Activated CD8-positive, alpha-beta T cell treated with anti-CD3 and anti-CD28 coated beads for 36 hours (primary cell): ENCODE data around the gene IKBKG. TPM values are rescaled to one million over a fixed set of nuclear protein-coding genes. Genes with fewer than 3 reads are reported as not detected.

Experiments used
- ATAC-seq: fragments of 200-7000 bp; cut with Tn5 transposase; one replicate; pipeline ENCODE4 v1.10.0; 2021; ENCODE audit warnings: mild to moderate bottlenecking, moderate library complexity
- CTCF ChIA-PET: fragments of 350-600 bp; sonication (Branson Sonifier 250); formaldehyde crosslinking; loops from one replicate; lab custom pipeline; 2021; ENCODE audit warnings: antibody characterized with exemption; lab: Charles Lee
- POLR2A ChIA-PET: fragments of 350-600 bp; sonication (Branson Sonifier 250); formaldehyde crosslinking; loops from one replicate; lab custom pipeline; 2021; ENCODE audit warnings: antibody characterized with exemption; lab: Charles Lee
- DNase-seq: peaks from one replicate; pipeline ENCODE4 v3.0.0-alpha.2; 2020
- H3K27ac Mint-ChIP-seq: one replicate; pipeline ENCODE4 v1.8.0; 2021; ENCODE audit warnings: mild to moderate bottlenecking, mixed read lengths
- H3K27me3 Mint-ChIP-seq: one replicate; pipeline ENCODE4 v1.8.0; 2021; ENCODE audit warnings: mixed read lengths
- H3K36me3 Mint-ChIP-seq: one replicate; pipeline ENCODE4 v1.8.0; 2021; ENCODE audit warnings: low read depth, mixed read lengths
- H3K4me1 Mint-ChIP-seq: one replicate; pipeline ENCODE4 v1.8.0; 2021; ENCODE audit warnings: low read depth, mixed read lengths
- H3K4me3 Mint-ChIP-seq: one replicate; pipeline ENCODE4 v1.8.0; 2021; ENCODE audit warnings: mild to moderate bottlenecking, moderate library complexity, mixed read lengths
- H3K9me3 Mint-ChIP-seq: one replicate; pipeline ENCODE4 v1.8.0; 2021; ENCODE audit warnings: mixed read lengths
- CTCF ChIP-seq: fragments of 200-600 bp; IDR thresholded peaks from one replicate; pipeline ENCODE4 v1.8.0; 2022; ENCODE audit warnings: antibody characterized with exemption, mild to moderate bottlenecking
- intact Hi-C: fragments of 100-400 bp; cut with micrococcal nuclease; formaldehyde crosslinking; loops from one replicate; pipeline ENCODE4 v1.10.0; 2022
- total RNA-seq, 2 experiments: library from RNA; stranded (reverse); gene quantifications; one replicate each; pipeline ENCODE4 v1.2.3, GENCODE V29; 2021

The IKBKG gene
- total RNA-seq, 2 experiments from 2014 or later = 34.4 to 40.6 TPM

DNA sequence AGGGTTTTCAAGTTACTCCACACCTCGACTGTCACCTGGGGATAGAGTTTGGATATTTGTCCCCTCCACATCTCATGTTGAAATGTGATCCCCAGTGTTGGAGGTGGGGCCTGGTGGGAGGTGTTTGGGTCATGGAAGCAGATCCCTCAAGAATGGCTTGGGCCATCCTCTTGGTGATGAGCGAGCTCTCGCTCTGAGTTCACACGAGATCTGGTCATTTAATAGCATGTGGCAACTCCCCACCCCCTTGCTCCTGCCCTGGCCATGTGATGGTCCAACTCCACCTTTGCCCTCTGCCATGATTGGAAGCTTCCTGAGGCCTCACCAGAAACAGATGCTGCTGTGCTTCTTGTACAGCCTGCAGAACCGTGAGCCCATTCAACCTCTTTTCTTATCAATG is 45.8 kb downstream of the IKBKG start:
- Mint-ChIP-seq H3K36me3 (no peaks in the 10 kb centered on the region), H3K4me3 (no peak overlapping the region), H3K27me3 (no peaks in the 10 kb centered on the region), H3K9me3 (no peaks in the 10 kb centered on the region), H3K27ac (no peak overlapping the region), H3K4me1 (no peaks in the 10 kb centered on the region)
- TF ChIP-seq CTCF = no peak
- ChIA-PET POLR2A (no interaction called here), CTCF (no interaction called here)
- DNase-seq (no peak), ATAC-seq (no peak)
- intact Hi-C loops = no loop called here

DNA sequence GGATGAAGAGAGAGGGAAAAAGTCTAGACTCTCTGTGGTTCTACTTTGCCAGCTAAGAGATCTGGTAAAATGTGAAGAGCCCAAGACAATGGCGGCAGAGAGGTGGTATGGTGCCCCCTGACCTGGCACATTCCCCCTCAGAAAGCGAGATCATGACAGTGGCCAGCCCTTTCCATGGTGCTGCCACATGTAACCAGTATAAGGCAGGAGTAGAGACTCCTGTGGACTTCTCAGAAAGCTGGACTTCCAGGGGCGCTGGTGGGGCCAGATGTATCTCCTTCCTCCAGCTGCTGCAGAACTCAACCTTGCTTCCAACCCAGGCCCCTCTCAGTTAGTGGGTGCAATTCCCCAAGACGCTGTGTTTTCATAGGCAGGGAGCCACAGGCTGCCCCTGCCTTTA is 47.1 kb downstream of the IKBKG start:
- ATAC-seq (no peak), DNase-seq (no peak)
- Mint-ChIP-seq H3K4me1 (no peaks in the 10 kb centered on the region), H3K4me3 (no peak overlapping the region), H3K27me3 (no peaks in the 10 kb centered on the region), H3K27ac (no peak overlapping the region), H3K9me3 (no peaks in the 10 kb centered on the region), H3K36me3 (no peaks in the 10 kb centered on the region)
- CTCF ChIA-PET = no interaction called here
- intact Hi-C loops = no loop called here
- POLR2A ChIA-PET = no interaction called here
- TF ChIP-seq CTCF = no peak

DNA sequence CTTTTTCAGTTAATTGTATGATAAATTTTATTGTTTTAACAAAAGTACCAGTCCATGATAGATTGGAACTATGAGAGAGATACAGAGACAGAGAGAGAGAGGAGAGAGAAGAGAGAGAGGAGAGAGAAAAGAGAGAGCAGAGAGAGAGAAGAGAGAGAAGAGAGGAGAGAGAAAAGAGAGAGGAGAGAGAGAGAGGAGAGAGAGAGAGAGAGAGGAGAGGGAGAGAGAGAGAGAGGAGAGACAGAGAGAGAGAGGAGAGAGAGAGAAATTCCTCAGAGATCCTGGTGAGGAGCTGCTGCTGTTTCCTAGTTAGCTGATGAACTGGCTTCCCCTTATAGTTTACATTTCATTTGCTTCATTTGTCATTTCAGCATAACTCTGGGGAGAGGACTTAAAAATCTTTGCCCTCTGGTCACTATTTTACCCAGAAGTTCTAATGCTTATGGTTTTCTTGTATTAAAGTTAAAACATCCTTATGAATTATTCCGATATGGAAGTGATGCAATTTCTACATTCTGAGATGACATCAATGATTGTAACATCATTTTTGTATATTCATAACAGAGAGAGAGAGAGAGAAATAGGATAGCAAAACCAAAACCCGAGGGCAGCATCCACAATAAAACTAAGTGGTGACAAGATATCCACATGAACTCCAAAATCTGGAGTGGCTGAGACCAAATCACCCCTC is 48.3 kb downstream of the IKBKG start:
- DNase-seq = no peak
- no peak for ATAC-seq
- Mint-ChIP-seq H3K27me3 (no peaks in the 10 kb centered on the region), H3K36me3 (no peaks in the 10 kb centered on the region), H3K9me3 (no peaks in the 10 kb centered on the region), H3K4me3 (no peak overlapping the region), H3K4me1 (peaks cover 11% of the 10 kb centered on the region), H3K27ac (no peak overlapping the region)
- TF ChIP-seq CTCF = no peak
- CTCF ChIA-PET = no interaction called here
- intact Hi-C loops = no loop called here
- POLR2A ChIA-PET = interaction anchor here (0.9 kb wide), 1 partner anchor 137 kb away, joined by 4 read pairs; no protein-coding TSS in a partner anchor

DNA sequence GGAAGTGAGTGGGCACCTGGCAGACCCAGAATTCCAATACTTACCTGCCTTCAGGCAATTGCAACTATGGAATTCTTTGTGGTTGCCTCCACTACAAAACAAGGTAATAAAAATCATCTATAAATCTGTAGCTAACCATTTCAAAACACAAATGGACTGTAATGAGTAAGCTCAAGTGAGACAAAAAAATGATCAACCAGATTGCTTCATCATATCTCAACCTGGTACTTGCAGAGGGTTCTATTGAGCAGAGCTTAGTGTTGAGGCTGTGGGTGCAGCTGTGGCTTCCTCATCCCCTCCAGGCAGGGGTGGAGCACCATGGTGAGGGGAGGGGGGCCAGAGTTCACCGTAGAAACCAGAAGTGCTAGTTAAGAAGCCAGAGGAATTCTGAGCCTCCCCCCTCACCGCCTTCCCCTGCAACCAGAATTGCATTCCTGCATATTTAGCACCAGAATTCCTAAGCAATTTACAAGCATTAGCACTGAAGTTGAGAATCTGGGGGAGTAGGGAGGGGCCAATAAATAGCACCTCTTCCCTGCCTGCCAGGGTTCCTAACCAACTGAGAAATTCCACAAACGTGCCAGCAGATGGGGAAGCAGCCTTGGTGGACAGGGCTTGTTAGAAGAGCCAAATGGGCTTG is 49.0 kb downstream of the IKBKG start:
- intact Hi-C loops = no loop called here
- H3K27ac Mint-ChIP-seq = no peak overlapping the region
- POLR2A ChIA-PET = interaction anchor here (0.9 kb wide), 1 partner anchor 136 kb away, joined by 4 read pairs; no protein-coding TSS in a partner anchor

More for the DNA sequence above, 49.0 kb downstream of the IKBKG start:
- DNase-seq (no peak), ATAC-seq (no peak)
- H3K9me3 Mint-ChIP-seq = no peaks in the 10 kb centered on the region
- H3K4me3 Mint-ChIP-seq = no peak overlapping the region
- CTCF ChIA-PET = no interaction called here
- H3K27me3 Mint-ChIP-seq = no peaks in the 10 kb centered on the region
- TF ChIP-seq CTCF = no peak
- peaks cover 11% of the 10 kb centered on the region for H3K4me1 Mint-ChIP-seq
- no peaks in the 10 kb centered on the region for H3K36me3 Mint-ChIP-seq
